K562 (cell line): ENCODE measurements around the gene TMEM38B. TPM values are rescaled to one million over a fixed set of nuclear protein-coding genes. Genes with fewer than 3 reads are reported as not detected.

Experiments used
- C11orf30 ChIP-seq: fragments of 450-650 bp; IDR thresholded peaks from 2 replicates; pipeline ENCODE4 v1.6.1; 2016; ENCODE audit warnings: low read depth, mild to moderate bottlenecking
- CBFB ChIP-seq: sonication (generic); formaldehyde crosslinking; IDR thresholded peaks from 2 replicates; pipeline ENCODE4 v1.4.0; 2020; ENCODE audit warnings: mild to moderate bottlenecking, missing genetic modification reagents
- CEBPZ ChIP-seq: fragments of 150-350 bp; IDR thresholded peaks from 2 replicates; pipeline ENCODE4 v1.6.1; 2014; ENCODE audit warnings: low read depth, mild to moderate bottlenecking, low read length, borderline replicate concordance
- ELK1 ChIP-seq: sonication (generic); formaldehyde crosslinking; IDR thresholded peaks from 2 replicates; pipeline ENCODE4 v1.8.1; 2022; ENCODE audit warnings: missing genetic modification reagents
- ILF3 ChIP-seq: fragments of 450-650 bp; IDR thresholded peaks from 2 replicates; pipeline ENCODE4 v1.6.1; 2018; ENCODE audit warnings: antibody characterized with exemption, mild to moderate bottlenecking, moderate library complexity, borderline replicate concordance
- JUN ChIP-seq, 2 experiments: sonication (generic) in 1 of 2; formaldehyde crosslinking in 1 of 2; IDR thresholded peaks; 2 replicates each; pipeline versions ENCODE4 v1.6.1 to v1.8.0; 2012 to 2022; ENCODE audit warnings: borderline replicate concordance in 2 of 2, mild to moderate bottlenecking in 2 of 2, improper control_type of control experiment in 1 of 2, low read depth in 1 of 2, low read length in 1 of 2, missing genetic modification reagents in 1 of 2
- MXD1 ChIP-seq: fragments of 250-450 bp; sonication (Bioruptor Pico); IDR thresholded peaks from 2 replicates; pipeline ENCODE4 v1.8.0; 2021; ENCODE audit warnings: borderline replicate concordance, mild to moderate bottlenecking, moderate library complexity; ENCODE audit not compliant: poor library complexity, severe bottlenecking
- PTRF ChIP-seq: fragments of 450-650 bp; IDR thresholded peaks from 2 replicates; pipeline ENCODE4 v1.6.1; 2016; ENCODE audit warnings: mild to moderate bottlenecking, missing genetic modification characterization, missing compliant biosample characterization
- TRIM24 ChIP-seq, 2 experiments: fragments of 450-650 bp; IDR thresholded peaks; 2 replicates each; pipeline ENCODE4 v1.6.1; 2016
- YBX1 ChIP-seq: fragments of 450-650 bp; IDR thresholded peaks from 2 replicates; pipeline ENCODE4 v1.7.1; 2016; ENCODE audit warnings: mild to moderate bottlenecking
- ZNF184 ChIP-seq: sonication (generic); formaldehyde crosslinking; IDR thresholded peaks from 2 replicates; pipeline ENCODE4 v1.5.0; 2020; ENCODE audit warnings: missing genetic modification reagents
- polyA plus RNA-seq, 8 experiments: library from polyadenylated mRNA; depleted of rRNA in 4 of 8; stranded (reverse) in 5 of 8; unstranded in 3 of 8; fragments of >200 nt; fragmentation: Nextera tagmentation in 2 of 8; fragmentation: Illumina TruSeq in 1 of 8; extraction: Ambion mirVana in 2 of 8; extraction: Trizol in 1 of 8; gene quantifications; 2 replicates each; pipeline versions ENCODE4 v1.2.1 to v1.2.3, GENCODE V29; 2011 to 2014; ENCODE audit warnings: inconsistent platforms in 1 of 8, missing spikeins in 1 of 8
- total RNA-seq, 7 experiments: library from RNA; depleted of rRNA in 6 of 7; stranded (reverse); fragments of >200 nt in 6 of 7; fragmentation: Illumina TruSeq in 2 of 7; extraction: Trizol in 2 of 7; gene quantifications; 2 replicates each; pipeline versions ENCODE4 v1.2.1 to v1.2.3, GENCODE V29; 2011 to 2021; ENCODE audit warnings: low replicate concordance in 1 of 7
- TF ChIP-seq, protein P1 (sequence below), 2 experiments: fragments of 250-450 bp in 1 of 2; fragments of 450-650 bp in 1 of 2; sonication (Bioruptor Pico) in 1 of 2; IDR thresholded peaks; 2 replicates each; pipeline versions ENCODE4 v1.6.1 to v1.8.0; 2016 to 2021; ENCODE audit warnings: mild to moderate bottlenecking in 2 of 2, moderate library complexity in 2 of 2, missing compliant biosample characterization in 1 of 2, missing genetic modification characterization in 1 of 2
- TF ChIP-seq, protein P2 (sequence below): fragments of 450-650 bp; IDR thresholded peaks from 2 replicates; pipeline ENCODE4 v1.6.1; 2016; ENCODE audit warnings: borderline replicate concordance
- TF ChIP-seq, protein P3 (sequence below): IDR thresholded peaks from 3 replicates; pipeline ENCODE4 v1.6.1; 2011; ENCODE audit warnings: borderline replicate concordance, mild to moderate bottlenecking, moderate library complexity; ENCODE audit not compliant: insufficient read length; ENCODE audit errors: extremely low read depth

TMEM38B gene
- total and polyA plus RNA-seq, 9 of the 15 experiments (the other 6 are each of a cell fraction or from before 2014, with no cell fraction given): 26.0 to 57.5 (median 38.5) TPM

- TF ChIP-seq JUN (IDR thresholded peaks at IDR 0.05; ENCODE audit: borderline replicate concordance, low read depth, low read length) (peak; percentile 98), JUN (CRISPR knock-in tag; IDR thresholded peaks at IDR 0.05; ENCODE audit: borderline replicate concordance) (no peak), ILF3 (peak; percentile 97; the same call in 1 of the 2 replicates), CBFB (CRISPR knock-in tag) (no peak), MXD1 (no peak), C11orf30 (no peak), YBX1 (no peak), TRIM24 (IDR thresholded peaks at IDR 0.05) (peak; percentile 54 to 90; a peak in 3 of 4 replicates), ZNF184 (no peak), PTRF (tag) (no peak), CEBPZ (no peak), ELK1 (CRISPR knock-in tag) (no peak)
- TF ChIP-seq, protein P1, sequence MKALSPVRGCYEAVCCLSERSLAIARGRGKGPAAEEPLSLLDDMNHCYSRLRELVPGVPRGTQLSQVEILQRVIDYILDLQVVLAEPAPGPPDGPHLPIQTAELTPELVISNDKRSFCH (CRISPR knock-in tag; IDR thresholded peaks at IDR 0.05): no peak
- TF ChIP-seq, protein P1 (tag; IDR thresholded peaks at IDR 0.05): no peak
- TF ChIP-seq, protein P2, sequence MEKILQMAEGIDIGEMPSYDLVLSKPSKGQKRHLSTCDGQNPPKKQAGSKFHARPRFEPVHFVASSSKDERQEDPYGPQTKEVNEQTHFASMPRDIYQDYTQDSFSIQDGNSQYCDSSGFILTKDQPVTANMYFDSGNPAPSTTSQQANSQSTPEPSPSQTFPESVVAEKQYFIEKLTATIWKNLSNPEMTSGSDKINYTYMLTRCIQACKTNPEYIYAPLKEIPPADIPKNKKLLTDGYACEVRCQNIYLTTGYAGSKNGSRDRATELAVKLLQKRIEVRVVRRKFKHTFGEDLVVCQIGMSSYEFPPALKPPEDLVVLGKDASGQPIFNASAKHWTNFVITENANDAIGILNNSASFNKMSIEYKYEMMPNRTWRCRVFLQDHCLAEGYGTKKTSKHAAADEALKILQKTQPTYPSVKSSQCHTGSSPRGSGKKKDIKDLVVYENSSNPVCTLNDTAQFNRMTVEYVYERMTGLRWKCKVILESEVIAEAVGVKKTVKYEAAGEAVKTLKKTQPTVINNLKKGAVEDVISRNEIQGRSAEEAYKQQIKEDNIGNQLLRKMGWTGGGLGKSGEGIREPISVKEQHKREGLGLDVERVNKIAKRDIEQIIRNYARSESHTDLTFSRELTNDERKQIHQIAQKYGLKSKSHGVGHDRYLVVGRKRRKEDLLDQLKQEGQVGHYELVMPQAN: no peak
- TF ChIP-seq, protein P3, sequence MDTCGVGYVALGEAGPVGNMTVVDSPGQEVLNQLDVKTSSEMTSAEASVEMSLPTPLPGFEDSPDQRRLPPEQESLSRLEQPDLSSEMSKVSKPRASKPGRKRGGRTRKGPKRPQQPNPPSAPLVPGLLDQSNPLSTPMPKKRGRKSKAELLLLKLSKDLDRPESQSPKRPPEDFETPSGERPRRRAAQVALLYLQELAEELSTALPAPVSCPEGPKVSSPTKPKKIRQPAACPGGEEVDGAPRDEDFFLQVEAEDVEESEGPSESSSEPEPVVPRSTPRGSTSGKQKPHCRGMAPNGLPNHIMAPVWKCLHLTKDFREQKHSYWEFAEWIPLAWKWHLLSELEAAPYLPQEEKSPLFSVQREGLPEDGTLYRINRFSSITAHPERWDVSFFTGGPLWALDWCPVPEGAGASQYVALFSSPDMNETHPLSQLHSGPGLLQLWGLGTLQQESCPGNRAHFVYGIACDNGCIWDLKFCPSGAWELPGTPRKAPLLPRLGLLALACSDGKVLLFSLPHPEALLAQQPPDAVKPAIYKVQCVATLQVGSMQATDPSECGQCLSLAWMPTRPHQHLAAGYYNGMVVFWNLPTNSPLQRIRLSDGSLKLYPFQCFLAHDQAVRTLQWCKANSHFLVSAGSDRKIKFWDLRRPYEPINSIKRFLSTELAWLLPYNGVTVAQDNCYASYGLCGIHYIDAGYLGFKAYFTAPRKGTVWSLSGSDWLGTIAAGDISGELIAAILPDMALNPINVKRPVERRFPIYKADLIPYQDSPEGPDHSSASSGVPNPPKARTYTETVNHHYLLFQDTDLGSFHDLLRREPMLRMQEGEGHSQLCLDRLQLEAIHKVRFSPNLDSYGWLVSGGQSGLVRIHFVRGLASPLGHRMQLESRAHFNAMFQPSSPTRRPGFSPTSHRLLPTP: no peak
Measured at GRCh38 chr9:105647595-105648349, 46.6 kb upstream of the TMEM38B start (continued).
